ENCODE data around the gene MAN1C1. TPM values are rescaled to one million over a fixed set of nuclear protein-coding genes. Genes with fewer than 3 reads are reported as not detected.

Gene MAN1C1
- total and polyA plus RNA-seq, 2 donors (not counting 3 experiments of a cell fraction or from before 2014, with no cell fraction given) = 1.5 to 4.0 TPM

DNA sequence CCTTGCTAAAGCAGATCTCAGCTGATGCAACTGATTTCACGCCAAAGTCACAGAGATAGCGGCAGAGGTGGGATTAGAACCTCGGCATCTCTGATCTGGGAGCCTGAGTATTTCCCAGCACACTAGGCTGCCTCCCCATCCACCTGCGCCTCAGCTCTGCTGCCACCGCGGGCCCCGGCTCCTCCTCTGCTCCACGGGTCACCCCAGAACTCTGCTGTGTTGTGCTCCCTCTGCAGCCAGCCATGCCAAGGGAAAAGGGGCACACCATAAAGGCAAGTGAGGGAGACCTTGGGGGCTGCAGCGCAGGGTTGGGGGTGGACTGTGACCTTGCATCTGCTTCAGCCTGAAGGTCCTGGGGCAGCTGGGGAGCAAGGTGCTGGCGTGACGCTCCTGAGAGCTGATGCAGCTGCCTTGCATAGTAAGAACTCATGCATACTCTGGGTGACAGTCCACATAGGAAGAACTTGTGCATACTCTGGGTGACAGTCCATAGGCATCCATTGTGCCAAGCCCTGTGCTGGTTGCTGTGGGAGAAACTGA lies 68.7 kb downstream of the MAN1C1 start:
- no peaks in the 10 kb centered on the region for H3K79me2 ChIP-seq (ENCODE audit: control insufficient read depth, insufficient read depth, low read length)
- intact Hi-C loops (cut with micrococcal nuclease) = no loop called here
- no peak for FAIRE-seq
- ChIA-PET POLR2A (no interaction called here), CTCF (no interaction called here)
- no peak overlapping the region for H3K4me3 ChIP-seq (replicated peaks in 1 of 3; ENCODE audit: insufficient read depth in 1 of 3, low read depth in 1 of 3, low read length in 3 of 3)
- no peak for DNase-seq (ENCODE audit: low read depth, low spot score)
- H3K4me1 ChIP-seq (ENCODE audit: control insufficient read depth, extremely low read depth, insufficient read depth, low read length) = no peaks in the 10 kb centered on the region
- no peak overlapping the region for H3K4me2 ChIP-seq (ENCODE audit: insufficient read depth, low read length)
- no peak for TF ChIP-seq POLR2A (IDR thresholded peaks at IDR 0.05; ENCODE audit: low read depth, low read length)
- TF ChIP-seq MYC (IDR thresholded peaks at IDR 0.05; ENCODE audit: low read depth, low read length) = no peak
- TF ChIP-seq EZH2 (IDR thresholded peaks at IDR 0.05; ENCODE audit: borderline replicate concordance, low read depth, low read length, severe bottlenecking) = no peak
- no peak for TF ChIP-seq POLR2AphosphoS5 (IDR thresholded peaks at IDR 0.05; ENCODE audit: insufficient read depth, low read depth, low read length)
- no peak for TF ChIP-seq FOS (IDR thresholded peaks at IDR 0.05; ENCODE audit: borderline replicate concordance, insufficient read depth, low read length)
- no peak for TF ChIP-seq JUN (IDR thresholded peaks at IDR 0.05; ENCODE audit: borderline replicate concordance, insufficient read depth, insufficient read length, low read depth)
- TF ChIP-seq, protein P1, sequence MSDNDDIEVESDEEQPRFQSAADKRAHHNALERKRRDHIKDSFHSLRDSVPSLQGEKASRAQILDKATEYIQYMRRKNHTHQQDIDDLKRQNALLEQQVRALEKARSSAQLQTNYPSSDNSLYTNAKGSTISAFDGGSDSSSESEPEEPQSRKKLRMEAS (IDR thresholded peaks at IDR 0.05; ENCODE audit: insufficient read depth, insufficient read length) = no peak
- TF ChIP-seq, protein P2, sequence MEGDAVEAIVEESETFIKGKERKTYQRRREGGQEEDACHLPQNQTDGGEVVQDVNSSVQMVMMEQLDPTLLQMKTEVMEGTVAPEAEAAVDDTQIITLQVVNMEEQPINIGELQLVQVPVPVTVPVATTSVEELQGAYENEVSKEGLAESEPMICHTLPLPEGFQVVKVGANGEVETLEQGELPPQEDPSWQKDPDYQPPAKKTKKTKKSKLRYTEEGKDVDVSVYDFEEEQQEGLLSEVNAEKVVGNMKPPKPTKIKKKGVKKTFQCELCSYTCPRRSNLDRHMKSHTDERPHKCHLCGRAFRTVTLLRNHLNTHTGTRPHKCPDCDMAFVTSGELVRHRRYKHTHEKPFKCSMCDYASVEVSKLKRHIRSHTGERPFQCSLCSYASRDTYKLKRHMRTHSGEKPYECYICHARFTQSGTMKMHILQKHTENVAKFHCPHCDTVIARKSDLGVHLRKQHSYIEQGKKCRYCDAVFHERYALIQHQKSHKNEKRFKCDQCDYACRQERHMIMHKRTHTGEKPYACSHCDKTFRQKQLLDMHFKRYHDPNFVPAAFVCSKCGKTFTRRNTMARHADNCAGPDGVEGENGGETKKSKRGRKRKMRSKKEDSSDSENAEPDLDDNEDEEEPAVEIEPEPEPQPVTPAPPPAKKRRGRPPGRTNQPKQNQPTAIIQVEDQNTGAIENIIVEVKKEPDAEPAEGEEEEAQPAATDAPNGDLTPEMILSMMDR (IDR thresholded peaks at IDR 0.05; ENCODE audit: extremely low read depth in 1 of 2, insufficient read depth in 1 of 2, low read depth in 1 of 2, low read length in 2 of 2) = no peak
- TF ChIP-seq GATA2 (IDR thresholded peaks at IDR 0.05; ENCODE audit: insufficient read depth, insufficient read length, low read depth, low read length) = no peak
- no peak overlapping the region for H3K27ac ChIP-seq (ENCODE audit: insufficient read depth, low read depth, low read length)
- no peaks in the 10 kb centered on the region for H3K9me3 ChIP-seq (replicated peaks; ENCODE audit: control insufficient read depth, insufficient read depth, low read length)
- BruUV-seq (replicated peaks) = no TSS peak
- dilution Hi-C loops (cut with MboI; ENCODE audit: extremely low pct_ligation_motif_present, low sequenced_read_pairs) = no loop called here
- no peaks in the 10 kb centered on the region for H3K36me3 ChIP-seq (ENCODE audit: control insufficient read depth in 2 of 2, extremely low read depth in 1 of 2, insufficient read depth in 2 of 2, low read length in 2 of 2)
- H4K20me1 ChIP-seq (replicated peaks; ENCODE audit: control insufficient read depth, extremely low read depth, insufficient read depth, low read length) = no peaks in the 10 kb centered on the region
- no peak overlapping the region for H3K9ac ChIP-seq (replicated peaks; ENCODE audit: extremely low read depth, insufficient read depth, low read length)
- H2AFZ ChIP-seq (ENCODE audit: low read depth, low read length) = no peak overlapping the region
- H3K9me1 ChIP-seq (replicated peaks; ENCODE audit: control insufficient read depth, extremely low read depth, insufficient read depth, low read length) = no peaks in the 10 kb centered on the region
- H3K27me3 ChIP-seq (ENCODE audit: control insufficient read depth in 2 of 2, insufficient read depth in 2 of 2, low read length in 2 of 2) = peaks cover 0 to 2% of the 10 kb centered on the region in 2 experiments

All from endothelial cell of umbilical vein (primary cell).